GM23338 (cell line): ENCODE results near the gene CENPP. TPM values are rescaled to one million over a fixed set of nuclear protein-coding genes. Genes with fewer than 3 reads are reported as not detected.

Experiments
- ATAC-seq: fragments of 200-7000 bp; cut with Tn5 transposase; 3 replicates; pipeline ENCODE4 v1.9.1; 2020
- DNase-seq: peaks from one replicate; pipeline ENCODE4 v3.0.0-alpha.2; 2015; ENCODE audit warnings: low spot score
- H2AFZ ChIP-seq: fragments of 200-600 bp; sonication (generic); 2 replicates; pipeline ENCODE4 v1.8.0; 2016; ENCODE audit warnings: antibody characterized with exemption, mild to moderate bottlenecking, moderate library complexity
- H3F3A ChIP-seq: fragments of 200-600 bp; sonication (generic); replicated peaks from 2 replicates; pipeline ENCODE4 v1.8.0; 2017; ENCODE audit warnings: antibody characterized with exemption, mixed run types, low read depth
- H3K27ac ChIP-seq: fragments of 200-600 bp; sonication (generic); 2 replicates; pipeline ENCODE4 v1.6.1; 2016; ENCODE audit warnings: low read depth
- H3K27me3 ChIP-seq: fragments of 200-600 bp; sonication (generic); 2 replicates; pipeline ENCODE4 v1.8.0; 2016; ENCODE audit warnings: mild to moderate bottlenecking, mixed run types, moderate library complexity; ENCODE audit not compliant: insufficient read depth
- H3K36me3 ChIP-seq: fragments of 200-600 bp; sonication (generic); 2 replicates; pipeline ENCODE4 v1.8.0; 2016; ENCODE audit warnings: mild to moderate bottlenecking; ENCODE audit not compliant: insufficient read depth
- H3K4me1 ChIP-seq: fragments of 200-600 bp; sonication (generic); 2 replicates; pipeline ENCODE4 v1.8.0; 2016; ENCODE audit warnings: mild to moderate bottlenecking, moderate library complexity; ENCODE audit not compliant: insufficient read depth
- H3K4me2 ChIP-seq: fragments of 200-600 bp; sonication (generic); 2 replicates; pipeline ENCODE4 v1.7.1; 2017; ENCODE audit warnings: mixed run types
- H3K4me3 ChIP-seq: fragments of 200-600 bp; sonication (generic); 2 replicates; pipeline ENCODE4 v1.6.1; 2016; ENCODE audit warnings: mixed run types
- H3K79me2 ChIP-seq: fragments of 200-600 bp; sonication (generic); replicated peaks from 2 replicates; pipeline ENCODE4 v1.8.0; 2017; ENCODE audit warnings: mild to moderate bottlenecking; ENCODE audit not compliant: insufficient read depth
- H3K9me2 ChIP-seq: fragments of 200-600 bp; sonication (generic); 2 replicates; pipeline ENCODE4 v1.8.0; 2017; ENCODE audit not compliant: insufficient read depth
- H4K20me1 ChIP-seq: fragments of 200-600 bp; sonication (generic); replicated peaks from 2 replicates; pipeline ENCODE4 v1.8.0; 2017; ENCODE audit warnings: mild to moderate bottlenecking; ENCODE audit not compliant: insufficient read depth
- H3K27ac Mint-ChIP-seq: 2 replicates; pipeline ENCODE4 v1.8.0; 2020; ENCODE audit warnings: inconsistent platforms, mild to moderate bottlenecking, moderate library complexity, mixed read lengths
- H3K27me3 Mint-ChIP-seq: 3 replicates; pipeline ENCODE4 v1.8.0; 2022; ENCODE audit warnings: low read depth, mild to moderate bottlenecking, moderate library complexity, mixed read lengths, inconsistent platforms; ENCODE audit not compliant: insufficient read depth, poor library complexity
- H3K36me3 Mint-ChIP-seq: 3 replicates; pipeline ENCODE4 v1.8.0; 2021; ENCODE audit warnings: low read depth, mild to moderate bottlenecking, inconsistent platforms, moderate library complexity, mixed read lengths
- H3K4me1 Mint-ChIP-seq: 3 replicates; pipeline ENCODE4 v1.8.0; 2020; ENCODE audit warnings: mild to moderate bottlenecking, inconsistent platforms, mixed read lengths
- H3K4me3 Mint-ChIP-seq: 3 replicates; pipeline ENCODE4 v1.8.0; 2021; ENCODE audit warnings: moderate library complexity, mild to moderate bottlenecking, inconsistent platforms, mixed read lengths
- H3K9me3 Mint-ChIP-seq: 3 replicates; pipeline ENCODE4 v1.8.0; 2020; ENCODE audit warnings: moderate library complexity, mild to moderate bottlenecking, inconsistent platforms, mixed read lengths
- CREB1 ChIP-seq: fragments of 250-450 bp; sonication (Bioruptor Pico); IDR thresholded peaks from 2 replicates; pipeline ENCODE4 v1.5.0; 2020; ENCODE audit warnings: low read depth, mild to moderate bottlenecking, moderate library complexity
- EZH2 ChIP-seq: fragments of 200-600 bp; sonication (generic); IDR thresholded peaks from one replicate; pipeline ENCODE4 v1.8.0; 2017; ENCODE audit warnings: antibody characterized with exemption, mild to moderate bottlenecking, low read depth; ENCODE audit not compliant: unreplicated experiment
- EZH2phosphoT487 ChIP-seq: fragments of 200-600 bp; sonication (generic); IDR thresholded peaks from one replicate; pipeline ENCODE4 v1.8.1; 2018; ENCODE audit warnings: antibody characterized with exemption; ENCODE audit not compliant: unreplicated experiment
- JUNB ChIP-seq: IDR thresholded peaks from one replicate; pipeline ENCODE4 v1.6.1; 2016; ENCODE audit warnings: antibody characterized with exemption; ENCODE audit not compliant: unreplicated experiment
- NANOG ChIP-seq: IDR thresholded peaks from 2 replicates; pipeline ENCODE4 v1.6.1; 2016; ENCODE audit warnings: antibody characterized with exemption, borderline replicate concordance
- POLR2AphosphoS5 ChIP-seq: IDR thresholded peaks from 2 replicates; pipeline ENCODE4 v1.6.1; 2016; ENCODE audit warnings: antibody characterized with exemption, low read depth
- REST ChIP-seq: IDR thresholded peaks from one replicate; pipeline ENCODE4 v1.6.1; 2018; ENCODE audit warnings: antibody characterized with exemption; ENCODE audit not compliant: unreplicated experiment
- STAT1 ChIP-seq: IDR thresholded peaks from one replicate; pipeline ENCODE4 v1.6.1; 2016; ENCODE audit warnings: antibody characterized with exemption; ENCODE audit not compliant: unreplicated experiment
- ZNF114 ChIP-seq: fragments of 250-450 bp; sonication (Bioruptor Pico); IDR thresholded peaks from 2 replicates; pipeline ENCODE4 v1.5.0; 2020; ENCODE audit warnings: mild to moderate bottlenecking, moderate library complexity
- ZNF331 ChIP-seq: fragments of 250-450 bp; sonication (Bioruptor Pico); IDR thresholded peaks from 2 replicates; pipeline ENCODE4 v1.5.0; 2020; ENCODE audit warnings: low read depth, mild to moderate bottlenecking, moderate library complexity
- polyA plus RNA-seq: library from polyadenylated mRNA; unstranded; fragments of >200 nt; fragmentation: Nextera tagmentation; extraction: Ambion mirVana; gene quantifications from 2 replicates; pipeline ENCODE4 v1.2.1, GENCODE V29; 2016
- total RNA-seq: library from RNA; depleted of rRNA; stranded (reverse); fragments of >200 nt; shearing (Covaris generic); gene quantifications from 2 replicates; pipeline ENCODE4 v1.2.3, GENCODE V29; 2014
- TF ChIP-seq, protein P1 (sequence below): IDR thresholded peaks from 2 replicates; pipeline ENCODE4 v1.6.1; 2016; ENCODE audit warnings: antibody characterized with exemption
- TF ChIP-seq, protein P2 (sequence below), 2 experiments: fragments of 200-600 bp in 1 of 2; sonication (generic) in 1 of 2; conservative IDR thresholded peaks; 2 replicates each; pipeline versions ENCODE4 v1.5.1 to v1.6.1; 2016 to 2017; ENCODE audit warnings: antibody characterized with exemption in 2 of 2, low read depth in 2 of 2, mild to moderate bottlenecking in 2 of 2, moderate library complexity in 1 of 2

CENPP gene
- total and polyA plus RNA-seq, 2 experiments from 2014 or later = 11.0 to 12.6 TPM

DNA sequence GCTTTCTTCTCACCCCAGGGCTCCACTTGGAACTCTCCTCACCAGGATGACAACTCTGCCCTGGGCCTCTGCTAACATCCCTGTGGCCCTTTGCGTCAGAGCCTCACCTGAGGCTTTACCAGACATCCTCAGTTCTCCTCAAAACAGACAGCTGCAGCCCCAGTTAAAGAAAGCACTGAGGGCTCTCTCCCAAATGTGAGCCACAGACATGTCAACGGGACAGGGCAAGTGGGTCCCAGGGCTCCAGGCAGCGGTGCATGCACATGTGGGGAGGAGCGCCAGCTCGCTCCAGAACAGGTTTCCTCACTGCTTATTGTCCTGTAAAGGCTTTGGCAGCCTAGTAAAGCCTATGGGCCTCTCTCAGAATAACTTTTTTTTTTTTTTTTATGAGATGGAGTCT lies 306.9 kb downstream of the CENPP start:
- Mint-ChIP-seq H3K27ac (no peak overlapping the region), H3K27me3 (peaks cover 5% of the 10 kb centered on the region), H3K9me3 (no peaks in the 10 kb centered on the region), H3K36me3 (peaks cover 40% of the 10 kb centered on the region), H3K4me3 (no peak overlapping the region), H3K4me1 (no peaks in the 10 kb centered on the region; the same call in 2 of the 3 replicates)
- no peak for ATAC-seq
- TF ChIP-seq POLR2AphosphoS5 (no peak), ZNF331 (CRISPR knock-in tag) (no peak), JUNB (no peak), CREB1 (CRISPR knock-in tag) (no peak), ZNF114 (CRISPR knock-in tag) (no peak), EZH2phosphoT487 (no peak), NANOG (no peak), EZH2 (no peak)
- TF ChIP-seq, protein P1, sequence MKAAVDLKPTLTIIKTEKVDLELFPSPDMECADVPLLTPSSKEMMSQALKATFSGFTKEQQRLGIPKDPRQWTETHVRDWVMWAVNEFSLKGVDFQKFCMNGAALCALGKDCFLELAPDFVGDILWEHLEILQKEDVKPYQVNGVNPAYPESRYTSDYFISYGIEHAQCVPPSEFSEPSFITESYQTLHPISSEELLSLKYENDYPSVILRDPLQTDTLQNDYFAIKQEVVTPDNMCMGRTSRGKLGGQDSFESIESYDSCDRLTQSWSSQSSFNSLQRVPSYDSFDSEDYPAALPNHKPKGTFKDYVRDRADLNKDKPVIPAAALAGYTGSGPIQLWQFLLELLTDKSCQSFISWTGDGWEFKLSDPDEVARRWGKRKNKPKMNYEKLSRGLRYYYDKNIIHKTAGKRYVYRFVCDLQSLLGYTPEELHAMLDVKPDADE = no peak
- TF ChIP-seq, protein P2, sequence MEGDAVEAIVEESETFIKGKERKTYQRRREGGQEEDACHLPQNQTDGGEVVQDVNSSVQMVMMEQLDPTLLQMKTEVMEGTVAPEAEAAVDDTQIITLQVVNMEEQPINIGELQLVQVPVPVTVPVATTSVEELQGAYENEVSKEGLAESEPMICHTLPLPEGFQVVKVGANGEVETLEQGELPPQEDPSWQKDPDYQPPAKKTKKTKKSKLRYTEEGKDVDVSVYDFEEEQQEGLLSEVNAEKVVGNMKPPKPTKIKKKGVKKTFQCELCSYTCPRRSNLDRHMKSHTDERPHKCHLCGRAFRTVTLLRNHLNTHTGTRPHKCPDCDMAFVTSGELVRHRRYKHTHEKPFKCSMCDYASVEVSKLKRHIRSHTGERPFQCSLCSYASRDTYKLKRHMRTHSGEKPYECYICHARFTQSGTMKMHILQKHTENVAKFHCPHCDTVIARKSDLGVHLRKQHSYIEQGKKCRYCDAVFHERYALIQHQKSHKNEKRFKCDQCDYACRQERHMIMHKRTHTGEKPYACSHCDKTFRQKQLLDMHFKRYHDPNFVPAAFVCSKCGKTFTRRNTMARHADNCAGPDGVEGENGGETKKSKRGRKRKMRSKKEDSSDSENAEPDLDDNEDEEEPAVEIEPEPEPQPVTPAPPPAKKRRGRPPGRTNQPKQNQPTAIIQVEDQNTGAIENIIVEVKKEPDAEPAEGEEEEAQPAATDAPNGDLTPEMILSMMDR (conservative IDR thresholded peaks at IDR 0.05; ENCODE audit: low read depth in 2 of 2) = no peak
- no peak overlapping the region for H3K4me3 ChIP-seq
- no peak overlapping the region for H2AFZ ChIP-seq
- no peak overlapping the region for H3K27ac ChIP-seq
- no peak overlapping the region for H3K4me2 ChIP-seq
- 0 out of 2 replicates have a peak, but pooled peaks cover 4% of the 10 kb centered on the region for H3F3A ChIP-seq
- no peak for DNase-seq
- peaks cover 8% of the 10 kb centered on the region; the same call in 1 of the 2 replicates for H3K36me3 ChIP-seq
- H3K79me2 ChIP-seq = no peaks in the 10 kb centered on the region
- H3K9me2 ChIP-seq = no peaks in the 10 kb centered on the region
- no peaks in the 10 kb centered on the region; the same call in 1 of the 2 replicates for H4K20me1 ChIP-seq
- no peaks in the 10 kb centered on the region for H3K27me3 ChIP-seq
- H3K4me1 ChIP-seq = no peaks in the 10 kb centered on the region

DNA sequence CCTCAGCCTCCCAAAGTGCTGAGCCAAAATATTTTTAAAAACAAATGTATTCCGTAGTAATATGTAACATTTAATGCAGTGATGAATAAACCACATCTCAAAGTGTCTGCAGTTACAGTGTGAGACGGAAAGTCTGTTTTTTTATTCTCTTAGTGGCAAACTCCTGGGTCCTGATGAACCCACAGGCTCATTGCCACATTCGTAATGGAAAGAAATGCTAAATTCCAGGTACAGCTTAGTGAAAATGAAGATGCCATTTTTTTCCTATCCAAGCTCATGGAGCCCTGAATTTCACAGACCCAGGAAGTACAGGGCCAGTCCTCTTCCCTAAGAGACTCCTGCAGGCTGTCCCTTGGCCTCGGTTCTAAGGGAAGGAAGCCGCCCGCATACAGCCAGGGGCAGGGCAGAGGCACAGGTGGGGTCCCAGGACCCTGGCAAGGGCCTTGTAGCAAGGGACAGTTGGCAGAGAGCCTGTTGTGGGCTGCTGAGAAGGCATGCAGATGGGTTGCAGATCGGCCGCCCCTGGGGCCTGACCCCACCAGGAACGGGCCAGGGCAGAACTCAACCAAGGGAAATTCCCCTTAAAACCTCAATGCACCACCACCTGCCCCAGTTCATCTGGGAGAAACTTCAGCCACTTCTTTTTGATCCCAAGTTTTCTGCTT lies 308.0 kb downstream of the CENPP start:
- H3K4me2 ChIP-seq = no peak overlapping the region
- no peaks in the 10 kb centered on the region for H3K9me2 ChIP-seq
- Mint-ChIP-seq H3K36me3 (peaks cover 41% of the 10 kb centered on the region), H3K27me3 (peaks cover 8% of the 10 kb centered on the region), H3K9me3 (no peaks in the 10 kb centered on the region), H3K4me1 (no peaks in the 10 kb centered on the region; the same call in 2 of the 3 replicates), H3K27ac (no peak overlapping the region), H3K4me3 (no peak overlapping the region)
- H3K36me3 ChIP-seq = peaks cover 8% of the 10 kb centered on the region; the same call in 1 of the 2 replicates
- TF ChIP-seq JUNB (no peak), CREB1 (CRISPR knock-in tag) (no peak), STAT1 (no peak), REST (no peak), NANOG (no peak), EZH2 (no peak), ZNF114 (CRISPR knock-in tag) (no peak), EZH2phosphoT487 (no peak)
- TF ChIP-seq, protein P1 = no peak
- TF ChIP-seq, protein P2 (conservative IDR thresholded peaks at IDR 0.05; ENCODE audit: low read depth in 2 of 2) = no peak
- no peak for ATAC-seq
- H3K4me3 ChIP-seq = no peak overlapping the region
- H3K79me2 ChIP-seq = no peaks in the 10 kb centered on the region
- H3K4me1 ChIP-seq = no peaks in the 10 kb centered on the region
- H3K27me3 ChIP-seq = no peaks in the 10 kb centered on the region
- no peak for DNase-seq
- H3F3A ChIP-seq = 0 out of 2 replicates have a peak, but pooled peaks cover 4% of the 10 kb centered on the region
- H2AFZ ChIP-seq = no peak overlapping the region
- H4K20me1 ChIP-seq = no peaks in the 10 kb centered on the region; the same call in 1 of the 2 replicates
- 0 out of 2 replicates have a peak overlapping the region, but pooled peaks have one; percentile 55 for H3K27ac ChIP-seq
